Measurements from ENCODE around the gene FAM117B.

FAM117B gene

DNA sequence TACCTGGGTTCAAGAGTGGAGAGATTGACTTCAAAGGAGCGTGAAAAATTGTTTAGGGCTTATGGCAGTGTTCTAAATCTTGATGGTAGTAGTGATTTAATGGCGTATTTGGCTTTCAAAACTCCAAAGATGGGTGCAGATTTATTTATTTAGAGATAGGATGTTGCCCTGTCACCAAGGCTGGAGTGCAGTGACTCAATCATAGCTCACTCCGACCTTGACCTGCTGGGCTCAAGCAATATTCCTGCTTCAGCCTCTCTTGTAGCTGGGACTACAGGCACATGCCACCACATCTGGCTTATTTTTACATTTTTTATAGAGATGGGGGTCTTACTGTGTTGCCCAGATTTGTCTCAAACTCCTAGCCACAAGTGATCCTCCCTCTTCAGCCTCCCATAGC lies 52.5 kb downstream of the FAM117B start:
- Histone ChIP-seq H3K27ac (replicated peaks) (no peak overlapping the region), H3K27me3 (ENCODE audit: insufficient read depth, poor library complexity, severe bottlenecking) (no peaks in the 10 kb centered on the region), H3K4me3 (replicated peaks; ENCODE audit: insufficient read depth, low read length) (no peak overlapping the region)
- TF ChIP-seq CTCF (IDR thresholded peaks at IDR 0.05; ENCODE audit: insufficient read depth, low read length) (no peak), REST (IDR thresholded peaks at IDR 0.05; ENCODE audit: insufficient replicate concordance, low read depth) (no peak), SPI1 (IDR thresholded peaks at IDR 0.05; ENCODE audit: borderline replicate concordance, low read depth) (no peak), POLR2AphosphoS5 (IDR thresholded peaks at IDR 0.05; ENCODE audit: low read depth) (no peak), GABPA (IDR thresholded peaks at IDR 0.05; ENCODE audit: low read depth) (no peak)
- no peak for DNase-seq (ENCODE audit: low read depth in 1 of 2, low spot score in 1 of 2)

DNA sequence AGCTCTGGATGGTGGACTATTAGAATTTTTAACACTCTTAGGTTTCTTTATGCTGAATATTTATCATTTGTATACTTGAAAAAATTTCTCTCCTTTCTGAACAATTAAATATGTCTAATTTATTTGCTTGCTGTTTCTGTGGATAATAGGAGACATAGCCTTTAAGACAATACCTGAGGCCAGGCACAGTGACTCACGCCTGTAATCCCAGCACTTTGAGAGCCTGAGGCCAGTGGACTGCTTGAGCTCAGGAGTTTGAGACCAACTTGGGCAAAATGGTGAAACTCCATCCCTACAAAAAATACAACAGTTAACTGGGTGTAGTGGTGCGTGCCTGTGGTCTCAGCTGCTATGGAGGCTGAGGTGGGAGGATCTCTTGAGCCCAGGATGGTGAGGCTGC lies 54.7 kb downstream of the FAM117B start:
- Histone ChIP-seq H3K27ac (replicated peaks) (no peak overlapping the region), H3K27me3 (ENCODE audit: insufficient read depth, poor library complexity, severe bottlenecking) (no peaks in the 10 kb centered on the region), H3K4me3 (replicated peaks; ENCODE audit: insufficient read depth, low read length) (no peak overlapping the region)
- no peak for DNase-seq (ENCODE audit: low read depth in 1 of 2, low spot score in 1 of 2)
- TF ChIP-seq CTCF (IDR thresholded peaks at IDR 0.05; ENCODE audit: insufficient read depth, low read length) (no peak), REST (IDR thresholded peaks at IDR 0.05; ENCODE audit: insufficient replicate concordance, low read depth) (no peak), GABPA (IDR thresholded peaks at IDR 0.05; ENCODE audit: low read depth) (no peak)

- no peaks in the 10 kb centered on the region for H3K27me3 ChIP-seq (ENCODE audit: insufficient read depth, poor library complexity, severe bottlenecking)
- no peak for DNase-seq (ENCODE audit: low read depth in 1 of 2, low spot score in 1 of 2)
- TF ChIP-seq SPI1 (IDR thresholded peaks at IDR 0.05; ENCODE audit: borderline replicate concordance, low read depth) = no peak
- TF ChIP-seq POLR2AphosphoS5 (IDR thresholded peaks at IDR 0.05; ENCODE audit: low read depth) = no peak
- TF ChIP-seq GABPA (IDR thresholded peaks at IDR 0.05; ENCODE audit: low read depth) = no peak
- no peak for TF ChIP-seq REST (IDR thresholded peaks at IDR 0.05; ENCODE audit: insufficient replicate concordance, low read depth)
- TF ChIP-seq CTCF (IDR thresholded peaks at IDR 0.05; ENCODE audit: insufficient read depth, low read length) = no peak
- H3K4me3 ChIP-seq (replicated peaks; ENCODE audit: insufficient read depth, low read length) = no peak overlapping the region
- H3K27ac ChIP-seq (replicated peaks) = no peak overlapping the region
Observed at GRCh38 chr2:202689898-202690297, 55.1 kb downstream of the FAM117B start.
